ENCODE measurements around the gene ARHGEF17.

ARHGEF17 gene

DNA sequence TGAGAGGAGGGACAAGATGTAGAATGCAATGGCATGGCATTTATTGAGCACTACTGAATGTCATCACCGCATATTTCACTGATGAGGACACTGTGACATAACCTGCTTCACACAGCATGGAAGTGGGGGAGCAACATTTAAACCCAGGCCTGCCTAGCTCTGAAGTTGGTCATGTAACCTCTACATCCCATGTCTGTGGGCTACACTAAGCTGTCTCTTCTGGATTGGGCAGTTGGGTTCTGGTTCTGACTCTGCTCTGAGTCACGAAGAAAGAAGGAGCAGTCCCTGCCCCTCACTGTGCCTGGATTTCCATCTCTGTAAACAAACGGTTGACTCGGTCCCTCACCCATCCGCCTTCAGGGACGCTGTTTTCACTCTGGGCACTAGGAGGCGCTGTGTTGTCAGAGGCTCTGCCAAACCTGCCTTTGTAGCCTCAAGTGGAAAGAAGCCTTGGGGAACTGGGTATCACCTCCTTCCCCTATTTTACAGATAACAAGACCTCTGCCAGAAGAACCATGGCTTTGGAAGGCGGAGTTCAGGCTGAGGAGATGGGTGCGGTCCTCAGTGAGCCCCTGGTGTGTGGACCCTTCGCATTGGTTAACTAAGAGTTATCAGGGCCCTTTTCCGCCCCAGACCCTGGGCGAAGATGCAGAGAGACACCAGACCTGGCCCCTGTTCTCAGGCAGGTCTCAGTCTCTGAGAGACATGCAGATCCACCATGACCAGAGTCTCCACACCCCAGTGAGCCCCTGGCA, 12.7 kb upstream of the ARHGEF17 start:
- Histone ChIP-seq H3K79me2 (ENCODE audit: control insufficient read depth, low read length) (no peaks in the 10 kb centered on the region), H3K9me3 (ENCODE audit: control insufficient read depth, insufficient read depth, low read length) (no peaks in the 10 kb centered on the region), H3K4me3 (ENCODE audit: low read length) (no peak overlapping the region), H4K20me1 (ENCODE audit: control insufficient read depth, insufficient read depth, low read depth, low read length) (no peaks in the 10 kb centered on the region), H3K4me1 (ENCODE audit: control insufficient read depth, low read length) (no peaks in the 10 kb centered on the region), H3K4me2 (ENCODE audit: low read length) (no peak overlapping the region), H3K27ac (ENCODE audit: low read depth, low read length) (no peak overlapping the region), H3F3A (ENCODE audit: control insufficient read depth, insufficient read depth) (no peaks in the 10 kb centered on the region), H3K27me3 (ENCODE audit: control insufficient read depth, low read length) (0 out of 2 replicates have a peak, but pooled peaks cover 6% of the 10 kb centered on the region), H3K9me2 (replicated peaks; ENCODE audit: control insufficient read depth, low read length) (no peaks in the 10 kb centered on the region), H3K36me3 (ENCODE audit: control insufficient read depth, low read length) (no peaks in the 10 kb centered on the region)
- TF ChIP-seq, protein P1, sequence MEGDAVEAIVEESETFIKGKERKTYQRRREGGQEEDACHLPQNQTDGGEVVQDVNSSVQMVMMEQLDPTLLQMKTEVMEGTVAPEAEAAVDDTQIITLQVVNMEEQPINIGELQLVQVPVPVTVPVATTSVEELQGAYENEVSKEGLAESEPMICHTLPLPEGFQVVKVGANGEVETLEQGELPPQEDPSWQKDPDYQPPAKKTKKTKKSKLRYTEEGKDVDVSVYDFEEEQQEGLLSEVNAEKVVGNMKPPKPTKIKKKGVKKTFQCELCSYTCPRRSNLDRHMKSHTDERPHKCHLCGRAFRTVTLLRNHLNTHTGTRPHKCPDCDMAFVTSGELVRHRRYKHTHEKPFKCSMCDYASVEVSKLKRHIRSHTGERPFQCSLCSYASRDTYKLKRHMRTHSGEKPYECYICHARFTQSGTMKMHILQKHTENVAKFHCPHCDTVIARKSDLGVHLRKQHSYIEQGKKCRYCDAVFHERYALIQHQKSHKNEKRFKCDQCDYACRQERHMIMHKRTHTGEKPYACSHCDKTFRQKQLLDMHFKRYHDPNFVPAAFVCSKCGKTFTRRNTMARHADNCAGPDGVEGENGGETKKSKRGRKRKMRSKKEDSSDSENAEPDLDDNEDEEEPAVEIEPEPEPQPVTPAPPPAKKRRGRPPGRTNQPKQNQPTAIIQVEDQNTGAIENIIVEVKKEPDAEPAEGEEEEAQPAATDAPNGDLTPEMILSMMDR (IDR thresholded peaks at IDR 0.05; ENCODE audit: low read depth, low read length, poor library complexity, severe bottlenecking), result peak; percentile 98
- TF ChIP-seq EZH2phosphoT487 (IDR thresholded peaks at IDR 0.05; ENCODE audit: borderline replicate concordance, low read length), result no peak

DNA sequence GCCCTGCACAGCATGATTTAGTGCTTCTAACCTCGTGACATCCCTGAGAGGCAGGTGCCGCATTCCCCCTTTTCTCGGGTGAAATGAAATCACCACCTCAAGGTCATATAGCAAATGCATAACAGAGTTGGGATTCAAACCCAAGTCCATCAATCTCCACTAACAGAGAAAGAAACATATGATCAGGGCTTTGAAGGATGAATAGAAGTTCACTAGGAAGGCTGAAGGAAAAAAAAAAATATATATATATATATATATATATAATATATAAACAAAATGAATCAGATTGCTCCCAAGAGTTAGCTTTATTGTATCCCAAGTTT, 12.1 kb upstream of the ARHGEF17 start:
- H3K36me3 ChIP-seq (ENCODE audit: control insufficient read depth, low read length), result no peaks in the 10 kb centered on the region
- no peaks in the 10 kb centered on the region for H3K9me2 ChIP-seq (replicated peaks; ENCODE audit: control insufficient read depth, low read length)
- no peaks in the 10 kb centered on the region for H4K20me1 ChIP-seq (ENCODE audit: control insufficient read depth, insufficient read depth, low read depth, low read length)
- no peak overlapping the region for H3K4me3 ChIP-seq (ENCODE audit: low read length)
- H3K4me1 ChIP-seq (ENCODE audit: control insufficient read depth, low read length), result no peaks in the 10 kb centered on the region
- no peaks in the 10 kb centered on the region for H3K79me2 ChIP-seq (ENCODE audit: control insufficient read depth, low read length)
- no peak overlapping the region for H3K4me2 ChIP-seq (ENCODE audit: low read length)
- H3K27ac ChIP-seq (ENCODE audit: low read depth, low read length), result no peak overlapping the region
- 0 out of 2 replicates have a peak, but pooled peaks cover 6% of the 10 kb centered on the region for H3K27me3 ChIP-seq (ENCODE audit: control insufficient read depth, low read length)
- H3K9me3 ChIP-seq (ENCODE audit: control insufficient read depth, insufficient read depth, low read length), result no peaks in the 10 kb centered on the region
- no peak for TF ChIP-seq EZH2phosphoT487 (IDR thresholded peaks at IDR 0.05; ENCODE audit: borderline replicate concordance, low read length)
- TF ChIP-seq, protein P1 (IDR thresholded peaks at IDR 0.05; ENCODE audit: low read depth, low read length, poor library complexity, severe bottlenecking), result no peak
- H3F3A ChIP-seq (ENCODE audit: control insufficient read depth, insufficient read depth), result no peaks in the 10 kb centered on the region

DNA sequence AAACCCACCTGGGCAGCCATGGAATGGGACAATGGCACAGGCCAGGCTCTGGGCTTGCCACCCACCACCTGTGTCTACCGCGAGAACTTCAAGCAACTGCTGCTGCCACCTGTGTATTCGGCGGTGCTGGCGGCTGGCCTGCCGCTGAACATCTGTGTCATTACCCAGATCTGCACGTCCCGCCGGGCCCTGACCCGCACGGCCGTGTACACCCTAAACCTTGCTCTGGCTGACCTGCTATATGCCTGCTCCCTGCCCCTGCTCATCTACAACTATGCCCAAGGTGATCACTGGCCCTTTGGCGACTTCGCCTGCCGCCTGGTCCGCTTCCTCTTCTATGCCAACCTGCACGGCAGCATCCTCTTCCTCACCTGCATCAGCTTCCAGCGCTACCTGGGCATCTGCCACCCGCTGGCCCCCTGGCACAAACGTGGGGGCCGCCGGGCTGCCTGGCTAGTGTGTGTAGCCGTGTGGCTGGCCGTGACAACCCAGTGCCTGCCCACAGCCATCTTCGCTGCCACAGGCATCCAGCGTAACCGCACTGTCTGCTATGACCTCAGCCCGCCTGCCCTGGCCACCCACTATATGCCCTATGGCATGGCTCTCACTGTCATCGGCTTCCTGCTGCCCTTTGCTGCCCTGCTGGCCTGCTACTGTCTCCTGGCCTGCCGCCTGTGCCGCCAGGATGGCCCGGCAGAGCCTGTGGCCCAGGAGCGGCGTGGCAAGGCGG, 11.4 kb upstream of the ARHGEF17 start:
- Histone ChIP-seq H3K36me3 (ENCODE audit: control insufficient read depth, low read length) (no peaks in the 10 kb centered on the region), H4K20me1 (ENCODE audit: control insufficient read depth, insufficient read depth, low read depth, low read length) (no peaks in the 10 kb centered on the region), H3K79me2 (ENCODE audit: control insufficient read depth, low read length) (no peaks in the 10 kb centered on the region), H3F3A (ENCODE audit: control insufficient read depth, insufficient read depth) (no peaks in the 10 kb centered on the region), H3K9me3 (ENCODE audit: control insufficient read depth, insufficient read depth, low read length) (no peaks in the 10 kb centered on the region), H3K27me3 (ENCODE audit: control insufficient read depth, low read length) (0 out of 2 replicates have a peak, but pooled peaks cover 6% of the 10 kb centered on the region), H3K4me2 (ENCODE audit: low read length) (no peak overlapping the region), H3K9me2 (replicated peaks; ENCODE audit: control insufficient read depth, low read length) (no peaks in the 10 kb centered on the region), H3K4me1 (ENCODE audit: control insufficient read depth, low read length) (no peaks in the 10 kb centered on the region), H3K27ac (ENCODE audit: low read depth, low read length) (no peak overlapping the region), H3K4me3 (ENCODE audit: low read length) (no peak overlapping the region)
- no peak for TF ChIP-seq EZH2phosphoT487 (IDR thresholded peaks at IDR 0.05; ENCODE audit: borderline replicate concordance, low read length)
- TF ChIP-seq, protein P1 (IDR thresholded peaks at IDR 0.05; ENCODE audit: low read depth, low read length, poor library complexity, severe bottlenecking), result no peak
